Measurements from ENCODE around the gene ACER3.

- no peak for TF ChIP-seq CTCF (IDR thresholded peaks at IDR 0.05)
- no peak for TF ChIP-seq EZH2 (IDR thresholded peaks at IDR 0.05; ENCODE audit: borderline replicate concordance, insufficient read depth, low read depth, low read length, poor library complexity, severe bottlenecking)
These were observed 56.0 kb downstream of the ACER3 start for GRCh38 chr11:76916712-76917111.
